Thoracic aorta (tissue), 2 donors: ENCODE measurements around the gene FAM111A. TPM values are rescaled to one million over a fixed set of nuclear protein-coding genes. Genes with fewer than 3 reads are reported as not detected.

Experiments
- ATAC-seq: fragments of 150-250 bp; one replicate; pipeline ENCODE4 v1.8.0; 2017; ENCODE audit warnings: low read depth; ENCODE audit not compliant: insufficient number of reproducible peaks, low FRiP score
- DNase-seq: peaks from one replicate; pipeline ENCODE4 v3.0.0-alpha.2; 2020; ENCODE audit warnings: low spot score
- H3K27ac ChIP-seq, 2 donors: fragments of 200-600 bp; sonication (generic); 1 replicate in 1 of 2; 2 replicates in 1 of 2; pipeline ENCODE4 v1.5.1; 2016; ENCODE audit warnings: mild to moderate bottlenecking in 2 of 2, moderate library complexity in 2 of 2
- H3K27me3 ChIP-seq: fragments of 200-600 bp; sonication (generic); replicated peaks from 2 replicates; pipeline ENCODE4 v1.6.0; 2016; ENCODE audit warnings: mild to moderate bottlenecking; ENCODE audit not compliant: insufficient read depth
- H3K36me3 ChIP-seq: fragments of 200-600 bp; sonication (generic); one replicate; pipeline ENCODE4 v1.5.1; 2016
- H3K4me1 ChIP-seq, 2 donors: fragments of 200-600 bp; sonication (generic); 1 replicate in 1 of 2; 2 replicates in 1 of 2; pipeline versions ENCODE4 v1.5.1 to v1.6.0; 2016; ENCODE audit warnings: low read depth in 2 of 2, mild to moderate bottlenecking in 1 of 2; ENCODE audit not compliant: control insufficient read depth in 1 of 2
- H3K4me3 ChIP-seq: fragments of 200-600 bp; sonication (generic); 2 replicates; pipeline ENCODE4 v1.5.1; 2016; ENCODE audit warnings: mild to moderate bottlenecking
- H3K9me3 ChIP-seq: fragments of 200-600 bp; sonication (generic); 2 replicates; pipeline ENCODE4 v1.5.1; 2016
- CTCF ChIP-seq: fragments of 200-600 bp; sonication (generic); IDR thresholded peaks from one replicate; pipeline ENCODE4 v1.5.1; 2019; ENCODE audit warnings: antibody characterized with exemption
- total RNA-seq, 2 donors: library from RNA; depleted of rRNA; stranded (reverse); fragments of >200 nt; gene quantifications; one replicate each; pipeline versions ENCODE4 v1.1.0 to v1.2.3, GENCODE V29; 2016

FAM111A gene
- total RNA-seq, 2 donors from 2014 or later, result 23.6 to 35.6 TPM

- no peak overlapping the region for H3K27ac ChIP-seq
- no peak for ATAC-seq
- H3K9me3 ChIP-seq, result no peaks in the 10 kb centered on the region
- no peak for TF ChIP-seq CTCF
- H3K36me3 ChIP-seq, result no peaks in the 10 kb centered on the region
- H3K4me1 ChIP-seq, result peaks cover 3 to 36% of the 10 kb centered on the region in 2 donors
- H3K4me3 ChIP-seq, result no peak overlapping the region
- DNase-seq, result no peak
- no peaks in the 10 kb centered on the region for H3K27me3 ChIP-seq
These were observed 58.7 kb downstream of the FAM111A start for GRCh38 chr11:59201353-59201752.

Other genes starting within 250 kb of the FAM111A start
- not detected for gene GLYATL1, start 203.4 kb upstream of the FAM111A start, total RNA-seq
- not detected for gene GLYATL1B, start 56.5 kb upstream of the FAM111A start, total RNA-seq
- 1 to 10 TPM in 1 of 2 donors, not detected in 1; 2.1 TPM for gene FAM111B, start 35.6 kb upstream of the FAM111A start, total RNA-seq
- 1 to 10 TPM; 4.7 to 8.8 TPM for gene DTX4, start 29.3 kb downstream of the FAM111A start, total RNA-seq
- gene MPEG1, start 70.1 kb downstream of the FAM111A start, total RNA-seq, result 10 to 100 TPM; 29.8 to 32.1 TPM
- not detected for gene OR5AN1, start 216.0 kb downstream of the FAM111A start, total RNA-seq